SK-N-SH treated with all-trans-retinoic acid at 6 μM for 48 hours (cell line): Measurements from ENCODE around the gene TTC31.

Source experiments
- CREB5 ChIP-seq: fragments of 250-450 bp; sonication (Bioruptor Pico); IDR thresholded peaks from 2 replicates; pipeline ENCODE4 v1.5.1; 2020; ENCODE audit warnings: low read depth, mild to moderate bottlenecking, moderate library complexity
- SNAI2 ChIP-seq: fragments of 250-450 bp; sonication (Bioruptor Pico); IDR thresholded peaks from 2 replicates; pipeline ENCODE4 v1.5.0; 2020; ENCODE audit warnings: mild to moderate bottlenecking, moderate library complexity
- ZFP3 ChIP-seq: fragments of 250-450 bp; sonication (Bioruptor Pico); IDR thresholded peaks from 2 replicates; pipeline ENCODE4 v1.5.0; 2020; ENCODE audit warnings: mild to moderate bottlenecking, moderate library complexity
- ZNF8 ChIP-seq: fragments of 450-650 bp; formaldehyde crosslinking; IDR thresholded peaks from 2 replicates; pipeline ENCODE4 v1.5.0; 2020; ENCODE audit warnings: mild to moderate bottlenecking, moderate library complexity

- no peak for TF ChIP-seq CREB5
- no peak for TF ChIP-seq SNAI2
- TF ChIP-seq ZFP3 (CRISPR knock-in tag), result no peak
- no peak for TF ChIP-seq ZNF8 (CRISPR knock-in tag)
Measured at GRCh38 chr2:74441690-74442482, 41.0 kb upstream of the TTC31 start, which contains the start of gene RTKN.
